GM21825 (cell line): ENCODE results near the gene SRGAP1.
"Not testable (repeated sequence)": the region's sequence is repeated elsewhere in the genome, so short reads cannot be mapped to it uniquely, and the experiment has no call there.

Experiments used
- ATAC-seq: cut with Tn5 transposase; IDR thresholded peaks from one replicate; pipeline ENCODE4 v1.9.1; 2021; ENCODE audit warnings: mild to moderate bottlenecking, moderate library complexity; ENCODE audit not compliant: unreplicated experiment

SRGAP1 gene

DNA sequence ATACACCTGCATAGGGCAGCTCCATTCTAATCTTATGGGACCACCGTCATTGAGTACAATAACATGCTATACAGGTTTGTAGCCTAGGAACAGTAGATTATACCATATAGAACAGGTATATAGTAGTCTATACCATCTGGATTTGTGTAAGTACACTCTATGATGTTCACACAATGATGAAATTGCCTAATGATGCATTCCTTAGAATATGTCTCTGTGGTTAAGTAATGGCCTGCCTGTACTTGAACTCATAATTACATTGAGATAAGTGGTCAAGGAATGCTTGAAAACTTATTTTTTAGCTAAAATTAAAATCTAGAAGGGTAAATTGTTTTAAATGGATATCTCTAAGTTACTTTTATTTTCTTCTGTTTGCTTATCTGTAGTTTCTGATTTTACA, 152.7 kb downstream of the SRGAP1 start:
- ATAC-seq = no peak

DNA sequence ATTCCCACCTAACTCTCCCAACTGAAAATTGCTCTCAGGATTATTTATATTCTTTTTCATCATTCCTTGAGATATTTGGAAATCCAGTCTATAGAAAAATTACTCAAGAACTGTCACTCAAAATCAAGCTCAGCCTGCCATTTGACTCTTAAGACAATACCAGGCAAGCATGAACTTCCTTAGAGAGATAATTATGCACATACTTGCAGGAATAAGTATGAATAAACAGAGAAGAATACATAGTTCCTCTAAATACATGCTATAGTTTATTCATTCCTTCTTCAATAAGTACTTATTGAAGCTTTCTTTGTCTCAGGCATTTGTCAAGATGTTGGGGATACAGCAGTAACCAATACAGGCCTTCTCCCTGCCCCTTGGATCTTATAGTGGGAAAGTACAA, 154.1 kb downstream of the SRGAP1 start:
- ATAC-seq = no peak

DNA sequence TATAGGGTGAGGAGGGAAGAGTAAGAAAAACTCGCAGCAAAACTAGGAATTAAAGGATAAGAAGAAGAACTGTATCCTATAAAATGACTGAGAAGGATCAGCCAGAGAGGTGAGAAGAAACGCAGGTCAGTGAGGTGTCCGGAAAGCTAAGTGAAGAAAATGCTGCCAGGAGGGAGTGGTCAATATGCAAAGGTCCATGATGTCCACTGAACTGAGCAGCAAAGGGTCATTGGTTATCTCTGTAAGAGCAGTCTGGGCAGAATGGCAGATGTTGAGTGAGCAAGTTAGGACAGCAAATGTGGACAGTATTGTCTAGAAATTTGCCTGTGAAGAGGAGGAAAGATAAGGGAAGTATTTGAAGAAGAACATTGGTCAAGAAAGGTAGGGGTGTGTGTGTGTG, 155.4 kb downstream of the SRGAP1 start:
- no peak for ATAC-seq

DNA sequence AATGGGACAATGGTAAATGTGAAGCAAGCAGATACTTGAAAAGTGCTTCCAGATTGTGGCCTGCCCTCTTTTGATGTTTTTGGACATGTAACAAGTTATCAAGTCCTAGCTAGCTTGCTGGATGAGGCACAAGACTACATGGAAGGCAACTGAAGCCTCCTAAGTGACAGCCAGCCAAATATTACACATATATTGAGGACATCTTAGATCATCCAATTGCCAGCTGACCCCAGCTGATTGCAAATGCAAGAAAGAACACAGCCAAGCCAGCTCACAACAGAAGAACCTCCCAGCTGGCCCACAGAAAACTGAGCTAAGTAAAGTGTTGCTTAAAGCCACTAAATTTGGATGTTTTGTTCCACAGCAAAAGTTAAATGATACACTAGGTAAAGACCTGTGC, 156.9 kb downstream of the SRGAP1 start:
- ATAC-seq = no peak

DNA sequence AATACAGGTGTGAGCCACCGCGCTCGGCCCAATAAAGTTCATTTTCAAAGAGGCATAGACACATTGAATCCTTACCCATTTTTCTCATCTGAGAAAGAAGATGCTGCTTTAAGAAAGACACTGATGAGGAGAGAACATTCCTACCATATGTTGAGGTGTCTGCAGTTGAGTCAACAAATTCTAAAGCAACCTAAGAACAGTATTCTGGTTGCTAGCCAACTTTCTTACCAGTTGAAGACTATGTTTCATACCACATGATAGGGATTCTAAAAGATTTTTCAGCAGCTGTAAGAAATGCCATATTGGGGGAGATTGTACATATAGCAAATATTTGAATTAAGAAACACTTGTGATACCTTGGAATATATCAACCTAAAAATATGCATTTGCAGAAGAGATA, 160.1 kb downstream of the SRGAP1 start:
- ATAC-seq = no peak

DNA sequence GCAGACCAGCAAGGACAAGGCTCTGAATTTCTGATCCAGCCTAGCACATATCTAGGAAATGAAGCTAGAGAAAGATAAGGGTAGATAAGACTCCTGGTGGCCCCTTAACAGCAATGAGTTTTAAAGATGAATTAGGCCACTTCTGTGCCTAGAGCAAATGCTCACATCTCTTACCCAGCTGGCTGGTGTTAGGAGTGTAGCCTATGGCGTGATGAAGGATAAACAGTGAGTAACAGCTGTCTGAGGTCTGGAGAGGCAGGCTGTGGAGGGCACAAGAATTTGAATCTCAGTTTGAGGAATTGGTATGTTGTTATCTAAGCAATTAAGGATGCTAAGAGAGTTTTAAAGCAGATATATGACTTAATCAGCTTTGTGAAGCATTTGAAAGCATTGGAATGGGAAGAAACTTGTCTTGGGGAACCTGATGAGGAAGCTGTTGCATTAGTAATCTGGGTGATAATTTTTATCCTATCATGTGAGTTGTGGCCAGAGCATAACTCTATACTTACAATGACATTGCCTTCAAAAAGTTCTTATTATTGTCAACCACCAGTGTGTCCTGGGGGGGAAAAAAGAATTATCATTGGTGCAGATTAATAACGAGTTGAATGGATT, 161.8 kb downstream of the SRGAP1 start:
- ATAC-seq = no peak

DNA sequence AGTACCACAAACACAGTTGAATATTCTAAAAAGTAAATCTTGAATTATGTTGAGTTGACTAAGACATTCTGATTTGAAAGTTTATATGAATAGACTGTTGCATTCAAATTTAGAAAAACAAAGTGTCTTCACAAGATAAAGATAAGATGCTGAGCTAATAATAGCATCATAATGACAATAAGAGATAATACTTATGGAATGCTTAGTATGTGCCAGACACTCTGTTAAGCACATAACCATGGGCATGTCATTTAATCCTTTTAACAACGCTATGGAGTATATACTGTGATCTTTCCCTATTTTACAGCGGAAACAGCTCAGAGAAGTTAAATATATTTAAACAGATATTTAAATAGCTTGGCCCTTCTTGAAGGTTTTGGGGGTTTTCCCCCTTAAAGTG, 163.4 kb downstream of the SRGAP1 start:
- ATAC-seq = no peak

DNA sequence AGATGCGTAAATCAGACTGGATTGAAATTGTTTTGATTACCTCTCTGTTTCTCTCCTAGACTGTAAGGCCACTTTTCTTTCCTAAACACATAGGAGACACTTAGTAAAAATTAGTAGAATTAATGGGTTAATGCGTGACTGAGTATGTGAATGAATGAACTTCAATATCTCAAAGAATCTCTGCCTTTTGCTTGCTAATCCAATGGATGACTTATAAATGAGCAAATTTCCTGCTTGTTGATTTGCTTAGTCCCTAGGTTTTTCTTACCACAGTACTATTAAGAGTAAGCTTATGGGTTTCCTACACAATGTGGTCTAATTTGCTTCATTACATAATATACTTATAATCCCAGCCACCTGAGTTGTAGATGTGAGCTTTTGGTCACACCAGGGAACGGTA, 164.1 kb downstream of the SRGAP1 start:
- ATAC-seq = no peak

DNA sequence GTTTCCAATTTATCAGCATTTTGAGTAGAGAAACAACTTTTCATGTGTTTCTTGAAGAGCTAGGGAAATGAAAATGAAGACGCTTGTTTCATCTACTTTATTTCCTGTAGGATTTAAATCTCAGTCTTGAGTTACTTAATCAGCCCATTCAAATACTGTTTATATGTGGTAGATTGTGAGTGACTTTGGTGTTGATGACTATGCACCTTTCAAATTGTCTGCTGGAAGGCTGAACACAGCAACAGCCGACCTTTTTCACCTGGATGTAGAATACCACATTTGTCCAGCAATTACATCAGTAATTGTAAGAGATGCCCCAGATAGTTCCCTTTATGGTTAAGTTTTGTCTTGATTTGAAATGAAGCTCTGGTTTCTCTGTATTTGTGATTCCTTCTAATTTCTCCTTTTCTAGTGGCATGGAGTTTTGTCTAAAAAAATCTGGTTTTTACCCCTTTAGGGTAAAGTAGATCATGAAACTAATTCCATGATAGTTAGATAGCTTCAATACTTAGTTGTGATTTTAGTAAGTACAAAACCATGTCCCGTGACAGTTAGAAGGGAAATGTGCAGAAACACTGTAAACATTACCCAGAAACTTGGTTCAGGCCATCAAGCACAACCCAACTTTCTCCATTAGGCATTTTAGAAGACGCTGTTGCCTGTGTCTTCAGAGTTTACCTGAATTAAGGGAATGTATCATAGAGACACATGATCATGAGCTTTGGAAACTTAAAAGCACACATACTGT, 165.0 kb downstream of the SRGAP1 start:
- peak; percentile 52 for ATAC-seq

DNA sequence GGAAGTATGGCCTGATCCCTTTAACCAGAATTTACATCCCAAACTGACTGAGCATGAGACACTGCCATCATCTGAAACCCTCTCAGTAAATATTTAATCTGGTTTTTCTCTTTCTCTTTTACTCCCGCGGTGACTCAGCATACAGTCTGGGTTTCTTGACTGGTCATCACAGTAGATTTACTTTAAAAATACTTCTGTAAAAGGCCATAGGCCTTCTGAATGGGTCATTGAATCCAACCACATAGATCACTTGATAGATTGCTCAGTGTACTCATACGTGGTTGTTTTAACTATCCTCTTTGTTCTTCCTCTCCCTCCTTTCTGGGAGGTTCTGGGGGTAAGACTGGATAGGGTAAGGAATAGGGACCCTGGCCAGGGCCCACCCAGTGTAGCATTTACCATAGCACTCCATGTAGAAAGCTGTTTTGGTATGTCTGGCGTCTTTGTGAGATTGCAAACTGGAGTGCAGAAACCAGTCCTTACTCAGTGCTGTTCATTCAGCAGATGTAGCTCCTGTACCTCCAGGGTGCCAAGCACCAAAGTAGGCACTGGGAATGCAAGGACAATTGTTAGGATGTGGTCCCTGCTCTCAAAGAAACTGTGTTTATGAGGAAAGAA, 165.7 kb downstream of the SRGAP1 start:
- ATAC-seq = peak; percentile 89

DNA sequence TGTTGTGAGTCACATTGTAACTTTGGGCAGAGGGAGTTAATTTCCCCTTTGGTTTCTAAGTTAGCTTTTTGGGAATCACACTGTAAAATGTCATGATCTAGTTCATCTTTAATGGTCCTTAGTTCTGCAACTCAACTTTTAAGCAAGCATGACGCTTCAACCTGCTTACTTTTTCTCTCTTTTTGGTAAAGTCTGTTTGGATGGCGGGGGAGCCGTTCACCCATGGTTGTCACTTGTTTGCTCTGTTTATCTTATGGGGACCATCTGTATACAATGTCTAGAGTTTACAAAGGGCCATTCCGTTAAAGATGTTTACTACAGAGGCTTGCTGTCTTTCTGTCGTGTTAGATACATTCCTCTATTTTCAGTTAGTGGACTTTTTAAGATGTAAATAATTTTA, 172.0 kb downstream of the SRGAP1 start:
- no peak for ATAC-seq

DNA sequence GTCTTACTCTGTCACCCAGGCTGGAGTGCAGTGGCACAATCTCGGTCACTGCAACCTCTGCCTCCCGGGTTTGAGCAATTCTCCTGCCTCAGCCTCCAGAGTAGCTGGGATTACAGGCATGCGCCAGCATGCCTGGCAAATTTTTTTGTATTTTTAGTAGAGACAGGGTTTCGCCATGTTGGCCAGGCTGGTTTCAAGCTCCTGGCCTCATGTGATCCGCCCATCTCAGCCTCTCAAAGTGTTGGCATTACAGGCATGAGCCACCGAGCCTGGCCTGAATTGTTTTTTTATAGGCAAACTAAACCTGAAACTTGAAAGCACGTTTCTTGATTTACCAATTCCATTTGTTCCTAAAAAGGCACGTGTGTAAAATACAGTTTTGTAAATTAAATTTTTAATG, 173.6 kb downstream of the SRGAP1 start:
- ATAC-seq = not testable (repeated sequence)

DNA sequence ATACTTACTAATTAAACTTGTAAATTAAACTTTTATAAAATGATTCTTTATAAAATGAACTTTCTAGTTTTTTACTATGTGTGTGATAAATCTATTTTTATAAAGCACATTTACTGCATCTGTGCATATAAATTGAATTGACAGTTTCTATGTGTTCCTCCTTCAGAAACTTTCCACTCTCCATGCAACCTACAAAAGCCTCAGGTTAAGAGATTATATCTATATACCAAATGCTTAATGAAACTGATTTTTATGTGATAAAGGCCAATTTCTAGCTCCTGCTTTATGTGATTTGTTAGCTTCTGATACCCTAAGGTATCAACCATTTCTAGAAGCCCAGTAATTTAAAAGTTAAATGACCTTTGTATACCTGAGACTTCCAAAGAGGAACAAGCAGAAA, 174.0 kb downstream of the SRGAP1 start:
- no peak for ATAC-seq

DNA sequence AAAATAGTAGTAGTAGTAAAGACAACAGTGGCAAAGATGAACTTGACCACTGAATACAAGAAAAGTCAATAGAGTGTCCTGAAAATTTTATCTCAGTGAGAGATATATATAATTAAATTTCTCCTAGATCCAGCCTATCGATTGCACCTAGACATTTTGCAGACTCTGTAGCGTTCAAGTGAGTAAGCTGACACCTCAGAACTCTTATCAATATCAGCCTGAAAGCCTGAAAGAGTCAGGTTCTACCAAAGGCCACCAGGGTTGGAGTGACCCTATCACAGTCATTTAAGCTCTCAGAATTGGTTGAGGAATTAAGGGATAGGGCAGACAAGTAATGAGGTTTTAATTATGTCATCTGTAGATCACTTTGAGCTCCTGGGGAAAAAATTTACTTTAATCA, 174.6 kb downstream of the SRGAP1 start:
- ATAC-seq = no peak

DNA sequence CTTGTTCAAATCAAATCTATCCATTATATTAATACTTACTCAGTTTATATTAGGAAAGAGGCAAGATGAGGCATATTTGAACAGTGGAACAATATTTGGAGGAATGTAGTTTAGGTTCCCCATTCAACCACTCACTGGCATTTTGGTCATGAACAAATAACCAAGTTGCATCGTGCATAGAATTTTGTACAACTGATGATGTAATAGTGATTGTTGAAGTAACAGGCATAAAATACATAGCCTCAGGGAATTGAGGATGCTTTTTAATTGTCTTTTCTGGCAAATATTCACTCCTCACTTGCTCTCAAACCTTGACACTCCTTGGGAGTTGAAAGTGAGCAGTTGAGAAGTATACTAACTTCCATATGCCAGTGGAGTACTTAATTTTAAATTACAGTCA, 175.2 kb downstream of the SRGAP1 start:
- ATAC-seq = no peak

DNA sequence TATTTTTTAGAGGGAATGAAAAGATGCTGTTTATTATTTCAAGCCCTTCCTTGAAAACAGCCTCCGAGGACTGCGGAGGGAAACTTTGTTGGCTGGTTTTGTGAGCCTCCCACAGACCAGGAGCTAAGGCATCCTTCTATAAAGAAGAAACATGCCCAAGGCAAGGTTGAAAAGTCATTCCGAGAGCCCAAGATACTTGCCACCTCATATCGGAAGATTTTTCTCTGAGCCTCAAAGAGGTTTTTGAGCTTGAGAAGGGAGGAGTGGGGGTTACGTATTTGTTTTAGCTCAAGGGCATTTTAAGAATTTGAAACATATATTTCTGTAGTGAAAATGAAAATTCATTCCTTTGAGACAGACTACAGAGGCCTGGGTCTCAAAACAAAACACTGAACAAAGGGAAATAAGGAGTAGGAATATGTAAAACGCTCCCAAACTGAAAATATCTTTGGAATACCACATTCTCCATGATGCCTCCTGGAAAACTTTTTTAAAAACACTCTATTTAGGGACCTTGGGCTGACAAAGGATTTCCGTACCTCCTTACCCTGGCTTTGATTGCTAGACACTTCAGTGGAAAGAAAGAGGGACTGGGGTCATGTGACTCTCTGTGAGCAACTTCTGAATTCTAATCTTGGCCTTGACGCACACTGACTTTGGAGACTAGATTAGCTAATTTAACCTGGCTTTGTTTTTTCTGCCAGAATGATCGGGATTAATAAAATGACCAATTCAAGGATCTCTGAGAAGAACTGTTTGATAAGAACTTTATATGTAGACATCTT, 180.9 kb downstream of the SRGAP1 start:
- ATAC-seq = no peak

DNA sequence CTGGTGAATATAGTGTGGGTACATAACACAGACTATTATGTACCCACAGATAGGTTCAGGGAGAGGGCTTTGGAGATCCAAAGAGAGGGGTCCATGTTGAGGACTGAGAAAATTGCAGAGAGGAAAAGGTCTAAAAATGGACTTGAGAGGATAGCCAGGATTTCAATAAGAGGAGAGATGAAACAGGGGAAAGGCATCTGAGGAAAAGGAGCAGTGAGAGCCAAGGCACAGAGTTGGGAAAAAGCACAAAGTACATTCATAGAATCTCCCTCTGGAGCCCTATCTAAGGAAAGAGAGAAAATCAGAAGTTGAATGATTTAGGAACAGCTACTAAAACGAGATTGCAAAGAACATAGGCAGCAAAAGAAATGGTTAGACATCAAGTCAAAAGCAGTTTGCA, 182.8 kb downstream of the SRGAP1 start:
- no peak for ATAC-seq

DNA sequence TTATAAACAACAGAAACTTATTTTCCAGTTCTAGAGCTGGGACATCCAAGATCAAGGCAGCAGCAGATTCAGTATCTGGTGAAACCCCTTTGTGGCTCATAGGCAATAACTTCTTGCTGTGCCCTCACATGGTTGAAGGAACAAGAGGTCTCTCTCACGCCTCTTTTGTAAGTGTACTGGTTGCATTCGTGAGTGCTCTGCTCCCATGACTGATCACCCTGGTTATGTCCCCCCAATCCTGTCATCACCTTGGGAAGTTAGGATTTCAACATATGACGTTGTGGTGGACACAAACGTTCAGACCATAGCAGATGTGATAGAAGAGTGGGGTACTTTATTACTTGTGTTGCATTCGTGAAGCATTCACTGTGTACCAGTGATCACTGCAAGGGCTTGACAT, 184.0 kb downstream of the SRGAP1 start:
- no peak for ATAC-seq

DNA sequence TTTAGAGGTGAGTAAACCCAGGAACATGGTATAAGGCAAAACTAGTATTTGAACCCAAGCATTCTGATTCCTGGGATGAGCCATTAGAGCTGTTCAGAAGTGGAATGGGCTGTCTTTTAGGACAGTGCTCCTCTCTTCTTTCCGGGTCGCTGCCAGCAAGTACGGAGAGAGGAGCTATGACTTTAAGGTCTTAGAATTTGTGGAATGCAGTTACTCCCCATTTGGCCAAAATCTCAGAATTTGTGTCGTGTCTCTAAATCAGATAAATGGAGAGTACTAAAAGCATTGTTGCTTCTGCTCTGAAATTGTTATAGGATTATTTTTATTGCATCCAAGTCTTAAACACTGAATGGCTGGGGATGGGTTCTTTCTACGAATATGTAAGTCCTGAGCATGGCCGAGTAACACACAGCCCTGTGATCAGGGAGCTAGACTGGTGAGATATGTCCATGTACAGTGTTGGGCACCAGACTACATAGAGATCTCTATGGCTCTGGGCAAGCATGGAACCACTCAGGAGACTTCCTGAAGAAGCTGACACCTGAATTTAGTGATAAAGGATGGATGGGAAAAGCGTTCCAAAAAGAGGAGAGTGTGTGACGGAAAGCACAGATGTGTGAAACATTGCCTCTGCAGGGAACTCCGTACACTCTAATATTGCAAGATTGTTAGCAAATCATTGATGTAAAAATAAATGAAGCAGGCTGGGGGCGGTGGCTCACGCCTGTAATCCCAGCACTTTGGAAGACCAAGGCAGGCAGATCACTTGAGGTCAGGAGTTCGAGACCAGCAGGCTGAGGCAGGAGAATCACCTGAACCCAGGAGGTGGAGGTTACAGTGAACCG, 184.7 kb downstream of the SRGAP1 start:
- no peak for ATAC-seq

DNA sequence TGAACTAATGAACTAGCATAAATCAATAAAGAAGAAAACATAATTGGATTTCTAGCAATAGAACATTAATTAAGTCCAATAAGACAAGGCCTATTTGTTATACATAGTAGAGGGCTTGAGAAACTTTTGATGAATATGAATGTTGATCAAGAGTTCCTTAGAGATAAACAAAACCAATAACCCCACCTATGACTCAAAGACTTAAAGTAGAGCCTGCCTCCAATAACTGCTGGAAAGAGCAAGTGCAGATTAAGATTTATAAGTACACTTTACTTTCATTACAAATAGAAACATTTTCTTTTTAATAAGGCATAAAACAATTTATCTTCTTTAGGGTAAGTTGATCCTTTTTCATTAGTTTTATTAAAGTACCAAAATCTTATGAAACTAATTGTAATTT, 185.7 kb downstream of the SRGAP1 start:
- ATAC-seq = no peak

DNA sequence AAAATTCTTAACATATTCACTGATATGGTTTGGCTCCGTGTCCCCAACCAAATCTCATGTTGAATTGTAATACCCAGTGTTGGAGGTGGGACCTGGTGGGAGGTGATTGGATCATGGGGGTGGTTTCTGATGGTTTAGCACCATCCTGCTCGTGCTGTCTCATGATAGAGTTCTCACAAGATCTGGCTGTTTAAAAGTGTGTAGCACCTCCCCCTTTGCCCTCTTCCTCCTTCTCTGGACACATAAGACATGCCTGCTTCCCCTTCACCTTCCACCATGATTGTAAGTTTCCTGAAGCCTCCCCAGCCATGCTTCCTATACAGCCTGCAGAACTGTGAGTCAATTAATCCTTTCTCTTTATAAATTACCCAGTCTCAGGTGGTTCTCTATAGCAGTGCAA, 189.6 kb downstream of the SRGAP1 start:
- not testable (repeated sequence) for ATAC-seq
